HG03103 (cell line): Measurements from ENCODE around the gene LKAAEAR1.

Experiments used
- ATAC-seq: cut with Tn5 transposase; IDR thresholded peaks from one replicate; pipeline ENCODE4 v1.9.1; 2021; ENCODE audit warnings: low read depth; ENCODE audit not compliant: unreplicated experiment

LKAAEAR1 gene

GRCh38 chr20:64053841-64054661 lies 30.1 kb downstream of the LKAAEAR1 start:
- no peak for ATAC-seq

- ATAC-seq = no peak
These were observed 31.0 kb downstream of the LKAAEAR1 start for GRCh38 chr20:64052987-64053840.

- no peak for ATAC-seq
These were observed 31.9 kb downstream of the LKAAEAR1 start for GRCh38 chr20:64052326-64052722.

- no peak for ATAC-seq
These were observed 32.5 kb downstream of the LKAAEAR1 start for GRCh38 chr20:64051561-64052325.

- ATAC-seq = no peak
These were observed 33.2 kb downstream of the LKAAEAR1 start for GRCh38 chr20:64051033-64051452.

- ATAC-seq = no peak
These were observed 33.8 kb downstream of the LKAAEAR1 start for GRCh38 chr20:64050261-64051032.

GRCh38 chr20:64049878-64050260 lies 34.3 kb downstream of the LKAAEAR1 start:
- no peak for ATAC-seq

GRCh38 chr20:64049060-64049877 lies 34.9 kb downstream of the LKAAEAR1 start, which contains the start of gene SOX18:
Gene SOX18 (minus strand): TSS chr20:64049639. CDS start chr20:64049516, 123 bp downstream.
- ATAC-seq = no peak

- no peak for ATAC-seq
These were observed 35.7 kb downstream of the LKAAEAR1 start for GRCh38 chr20:64048402-64049044.

- no peak for ATAC-seq
These were observed 36.2 kb downstream of the LKAAEAR1 start for GRCh38 chr20:64047968-64048401.

GRCh38 chr20:64047046-64047389 lies 37.2 kb downstream of the LKAAEAR1 start:
- ATAC-seq = no peak

GRCh38 chr20:64045346-64046011 lies 38.7 kb downstream of the LKAAEAR1 start:
- no peak for ATAC-seq

- no peak for ATAC-seq
These were observed 39.5 kb downstream of the LKAAEAR1 start for GRCh38 chr20:64044484-64045247.

GRCh38 chr20:64043768-64044167 lies 40.4 kb downstream of the LKAAEAR1 start:
- no peak for ATAC-seq

- no peak for ATAC-seq
These were observed 42.0 kb downstream of the LKAAEAR1 start for GRCh38 chr20:64042054-64042781.

GRCh38 chr20:64041781-64042053 lies 42.5 kb downstream of the LKAAEAR1 start:
- ATAC-seq = no peak
